GM13977 (cell line): Measurements from ENCODE around the gene KRT3.
"Not testable (repeated sequence)": the region's sequence is repeated elsewhere in the genome, so short reads cannot be mapped to it uniquely, and the experiment has no call there.

Experiments
- DNase-seq: peaks from one replicate; pipeline ENCODE4 v3.0.0; 2012; ENCODE audit warnings: low spot score
- CTCF ChIP-seq: IDR thresholded peaks from 2 replicates; pipeline ENCODE4 v1.5.1; 2012; ENCODE audit warnings: mild to moderate bottlenecking, control low read depth; ENCODE audit not compliant: insufficient read depth; ENCODE audit errors: extremely low read depth, missing control alignments
- in situ Hi-C: fragments of 300-500 bp; cut with MboI; formaldehyde crosslinking; loops from one replicate; pipeline ENCODE4 v1.12.0; 2022; ENCODE audit warnings: low sequenced_read_pairs, low pct_unique_long_range_greater_than_20kb, mixed read lengths, inconsistent platforms; ENCODE audit not compliant: unreplicated experiment

KRT3 gene

GRCh38 chr12:52798003-52798670, 2.2 kb upstream of the KRT3 start:
- no peak for TF ChIP-seq CTCF
- in situ Hi-C loops: no loop called here
- no peak for DNase-seq

- in situ Hi-C loops: no loop called here
- no peak for TF ChIP-seq CTCF
- DNase-seq: no peak
These were observed 1.6 kb upstream of the KRT3 start for GRCh38 chr12:52797529-52797894.

- DNase-seq: no peak
- in situ Hi-C loops: no loop called here
- TF ChIP-seq CTCF: no peak
These were observed 1.1 kb upstream of the KRT3 start for GRCh38 chr12:52796839-52797528.

- no peak for TF ChIP-seq CTCF
- no peak for DNase-seq
- in situ Hi-C loops: no loop called here
These were observed 495 bp upstream of the KRT3 start for GRCh38 chr12:52796429-52796794.

GRCh38 chr12:52795332-52795674, 614 bp downstream of the KRT3 start:
- in situ Hi-C loops: not testable (repeated sequence)

GRCh38 chr12:52794479-52795331, 1.2 kb downstream of the KRT3 start:
- TF ChIP-seq CTCF: no peak
- in situ Hi-C loops: no loop called here
- DNase-seq: no peak

More at GRCh38 chr12:52795332-52795674, 614 bp downstream of the KRT3 start:
- DNase-seq: not testable (repeated sequence)
